GM21576 (cell line): ENCODE results near the gene MSANTD2.

Experiments used
- ATAC-seq: cut with Tn5 transposase; IDR thresholded peaks from one replicate; pipeline ENCODE4 v1.9.1; 2021; ENCODE audit warnings: mild to moderate bottlenecking, moderate library complexity; ENCODE audit not compliant: unreplicated experiment

Gene MSANTD2

DNA sequence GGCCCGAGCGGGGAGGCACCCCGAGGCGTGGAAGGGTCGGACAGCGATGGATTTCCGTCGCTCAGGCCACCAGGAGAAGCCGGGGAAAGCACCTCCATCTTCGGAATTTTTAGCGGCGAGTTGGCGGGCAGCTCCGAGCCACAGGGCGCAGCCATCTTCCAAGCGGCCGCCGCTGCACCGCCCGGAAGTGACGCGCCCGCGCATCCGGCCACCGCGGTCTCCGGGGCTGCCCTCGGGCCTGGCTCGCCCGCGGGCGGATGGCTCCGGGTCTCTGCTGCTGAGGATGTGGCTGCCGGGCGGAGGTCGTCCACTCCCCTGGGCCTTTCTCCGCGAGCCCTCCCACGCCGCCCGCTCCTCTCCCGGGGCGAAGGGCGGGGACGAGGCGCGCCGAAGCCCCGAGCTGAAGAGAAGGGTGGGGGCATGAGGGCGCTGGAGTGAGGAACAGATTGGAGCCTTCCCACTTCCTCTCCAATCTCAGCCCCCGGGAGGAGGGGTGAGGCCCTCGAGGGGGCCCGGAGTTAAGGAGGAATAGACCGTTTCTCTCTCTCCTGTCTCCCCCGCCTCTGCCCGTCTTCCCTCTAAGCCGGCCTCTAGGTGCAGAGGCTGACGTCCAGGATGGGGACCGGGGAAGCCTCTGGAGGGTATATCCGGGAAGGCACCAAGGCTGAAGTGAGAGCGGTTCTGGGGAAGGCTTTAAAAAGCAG is at the start of gene MSANTD2:
Gene MSANTD2 (minus strand): TSS at position 181 of the 704 bp plus-strand sequence. CDS start 26 bp downstream, at position 155.
- ATAC-seq: peak; percentile 86

DNA sequence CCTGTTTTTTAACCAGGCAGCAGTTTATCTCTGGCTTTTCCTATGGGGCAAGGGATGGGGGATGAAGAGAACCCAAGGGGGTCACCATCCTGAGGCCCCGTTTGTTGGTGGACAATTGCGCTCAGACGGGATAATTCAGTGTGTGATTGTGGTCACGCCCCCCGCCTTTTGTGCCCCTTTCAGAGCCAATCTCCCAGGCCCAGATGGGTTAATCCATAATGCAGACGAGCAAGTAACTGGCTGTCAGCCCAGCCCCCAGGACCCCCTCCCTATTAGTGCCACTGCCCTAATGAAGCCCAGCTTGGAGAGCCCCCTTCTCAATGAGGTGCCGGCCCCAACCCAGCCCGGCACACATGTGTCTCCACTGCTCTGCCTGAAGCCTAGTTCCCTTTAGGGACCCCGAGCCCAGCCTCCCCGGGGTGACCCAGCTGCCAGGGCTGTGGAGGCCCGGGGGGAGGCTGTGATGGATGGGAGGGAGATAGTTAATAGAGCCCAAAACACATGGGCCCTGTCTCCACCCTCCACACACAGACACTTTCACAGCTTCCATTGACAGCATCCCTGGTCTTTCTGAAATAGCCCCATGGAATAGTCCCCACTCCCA is 46.0 kb upstream of the MSANTD2 start:
- no peak for ATAC-seq

DNA sequence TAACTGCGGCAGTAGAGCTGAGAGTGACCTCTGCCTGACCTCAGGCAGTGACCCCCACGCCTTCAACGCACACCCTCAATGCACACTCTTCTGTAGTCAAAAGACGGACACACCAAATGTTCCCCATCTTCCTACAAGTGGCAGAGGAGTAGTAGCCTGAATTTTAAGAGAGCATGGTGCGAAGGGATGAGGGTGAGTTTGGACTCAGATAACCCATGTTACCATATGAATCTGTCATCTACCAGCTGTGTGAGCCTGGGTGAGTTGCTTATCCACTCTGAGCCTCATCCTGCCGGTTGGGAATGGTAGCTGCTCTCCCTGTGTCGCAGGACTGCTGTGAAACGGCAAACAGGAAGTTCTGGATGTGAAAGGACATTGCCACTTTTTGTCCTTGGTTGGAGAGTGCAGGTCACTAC is 44.5 kb upstream of the MSANTD2 start:
- ATAC-seq: no peak

DNA sequence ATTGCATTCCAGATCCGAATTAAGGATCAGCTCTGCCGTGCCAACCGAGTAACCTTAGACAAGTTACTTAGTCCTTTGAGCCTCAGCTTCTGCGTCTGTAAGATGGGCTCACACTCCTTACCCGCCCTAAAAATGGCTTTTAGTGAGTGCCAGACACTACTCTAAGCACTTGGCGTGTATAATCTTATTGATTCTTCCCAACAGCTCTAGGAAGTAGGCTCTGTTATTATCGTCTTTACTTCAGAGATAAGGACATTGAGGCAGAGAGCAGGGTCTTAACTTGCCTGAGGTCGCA is 43.4 kb upstream of the MSANTD2 start:
- ATAC-seq: no peak

DNA sequence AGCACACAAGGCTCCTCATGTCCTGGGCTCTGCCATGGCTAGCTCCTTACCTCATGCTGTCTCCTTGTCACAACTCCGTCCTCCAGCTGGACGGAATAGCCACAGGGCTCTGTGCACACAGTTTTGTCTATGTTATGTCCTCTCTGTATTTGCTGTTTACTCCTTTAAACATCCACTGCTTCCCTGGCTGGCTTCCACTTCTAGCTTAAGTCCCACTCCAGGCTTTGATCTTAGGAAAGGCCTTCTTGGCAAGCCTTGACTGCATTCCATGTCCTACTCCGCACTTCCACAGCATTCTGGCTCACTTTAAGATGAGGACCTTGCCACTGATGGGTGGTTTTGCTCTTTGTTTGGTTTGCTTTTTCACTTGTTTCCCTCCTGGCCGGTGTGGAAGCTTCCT is 42.1 kb upstream of the MSANTD2 start:
- no peak for ATAC-seq

DNA sequence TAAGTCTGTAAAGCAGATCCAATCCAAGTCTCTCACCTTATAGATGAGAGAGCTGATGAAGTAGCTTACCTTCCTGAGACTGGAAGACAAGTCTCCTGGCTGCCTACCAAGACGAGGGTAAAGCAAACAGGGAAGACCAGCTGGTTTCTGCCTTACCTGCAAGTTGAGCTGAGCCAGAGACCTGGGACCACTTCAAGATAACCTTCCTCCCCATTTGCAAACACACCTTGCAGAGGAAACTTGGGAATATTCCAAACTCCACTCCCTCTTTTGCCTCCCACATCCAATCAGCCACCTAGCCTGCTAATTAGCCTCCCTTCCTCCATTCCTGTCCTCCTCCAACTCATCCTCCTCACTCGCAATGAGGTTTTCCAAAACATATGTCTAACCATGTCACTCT is 41.6 kb upstream of the MSANTD2 start:
- no peak for ATAC-seq

DNA sequence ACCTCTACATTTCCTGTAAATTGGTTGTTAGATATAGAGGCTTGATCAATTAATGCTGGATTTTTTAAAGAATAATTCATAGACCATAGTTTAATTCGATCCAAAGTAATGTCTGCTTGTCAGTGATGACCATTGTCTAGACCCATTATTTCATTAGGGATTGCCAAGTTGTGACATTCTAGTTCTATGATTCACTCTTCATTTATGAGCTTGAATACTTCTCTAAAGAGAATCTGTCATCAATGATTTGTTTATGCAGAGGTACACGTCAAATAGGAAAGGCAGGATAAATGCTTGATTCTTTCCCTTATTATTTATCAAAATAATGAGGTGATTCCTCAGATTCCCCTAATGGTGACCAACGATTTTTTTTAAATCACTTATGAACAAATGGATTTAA is 41.0 kb upstream of the MSANTD2 start:
- no peak for ATAC-seq

DNA sequence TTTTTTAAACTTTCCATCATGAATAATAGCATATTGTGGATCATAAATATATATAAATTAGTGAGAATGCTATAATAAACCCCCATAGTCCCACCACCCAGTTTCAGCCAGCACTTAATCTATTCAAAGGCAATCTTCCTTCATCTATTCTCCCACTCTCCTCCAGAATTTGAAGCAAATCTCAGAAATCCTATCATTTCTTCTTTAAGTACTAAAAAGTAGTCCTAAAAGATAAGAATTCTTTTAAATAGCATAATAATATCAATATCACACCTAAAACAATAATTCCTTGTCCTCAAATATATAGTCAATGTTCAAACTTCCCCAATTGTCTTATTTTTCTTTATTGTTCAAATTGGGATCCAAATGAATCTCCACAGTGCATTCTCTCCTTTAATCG is 40.5 kb upstream of the MSANTD2 start:
- ATAC-seq: no peak

DNA sequence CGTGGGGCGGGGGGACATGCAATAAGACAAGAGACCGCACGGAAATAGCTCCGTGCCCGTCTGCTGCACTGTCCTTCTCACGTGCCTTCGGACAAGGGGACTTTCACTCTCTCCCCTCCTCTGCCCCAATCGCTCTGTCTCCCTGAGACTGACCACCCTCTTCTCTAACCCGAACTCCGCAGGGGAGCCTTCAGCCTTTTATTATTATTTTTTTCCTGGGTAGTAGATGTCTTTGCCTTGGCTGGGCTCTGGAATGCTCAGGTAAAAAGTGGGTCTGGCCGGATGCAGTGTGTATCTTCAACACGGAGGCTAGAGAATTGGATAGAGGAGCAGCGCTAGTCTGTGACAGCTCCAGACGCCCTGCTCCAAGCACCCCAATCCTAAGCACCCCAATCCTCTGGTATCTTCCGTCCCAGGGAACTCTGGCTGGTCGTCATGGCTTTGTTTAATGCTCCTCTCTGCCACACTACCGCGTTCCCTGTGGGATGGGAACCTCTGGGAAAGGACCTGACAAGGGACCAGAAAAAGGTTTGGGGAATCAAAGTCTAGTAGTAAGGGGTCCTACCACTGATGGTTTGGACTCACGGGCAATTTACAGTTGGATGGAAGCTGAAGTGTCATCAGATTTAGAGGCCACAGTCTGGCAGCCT is 39.9 kb upstream of the MSANTD2 start:
- no peak for ATAC-seq

DNA sequence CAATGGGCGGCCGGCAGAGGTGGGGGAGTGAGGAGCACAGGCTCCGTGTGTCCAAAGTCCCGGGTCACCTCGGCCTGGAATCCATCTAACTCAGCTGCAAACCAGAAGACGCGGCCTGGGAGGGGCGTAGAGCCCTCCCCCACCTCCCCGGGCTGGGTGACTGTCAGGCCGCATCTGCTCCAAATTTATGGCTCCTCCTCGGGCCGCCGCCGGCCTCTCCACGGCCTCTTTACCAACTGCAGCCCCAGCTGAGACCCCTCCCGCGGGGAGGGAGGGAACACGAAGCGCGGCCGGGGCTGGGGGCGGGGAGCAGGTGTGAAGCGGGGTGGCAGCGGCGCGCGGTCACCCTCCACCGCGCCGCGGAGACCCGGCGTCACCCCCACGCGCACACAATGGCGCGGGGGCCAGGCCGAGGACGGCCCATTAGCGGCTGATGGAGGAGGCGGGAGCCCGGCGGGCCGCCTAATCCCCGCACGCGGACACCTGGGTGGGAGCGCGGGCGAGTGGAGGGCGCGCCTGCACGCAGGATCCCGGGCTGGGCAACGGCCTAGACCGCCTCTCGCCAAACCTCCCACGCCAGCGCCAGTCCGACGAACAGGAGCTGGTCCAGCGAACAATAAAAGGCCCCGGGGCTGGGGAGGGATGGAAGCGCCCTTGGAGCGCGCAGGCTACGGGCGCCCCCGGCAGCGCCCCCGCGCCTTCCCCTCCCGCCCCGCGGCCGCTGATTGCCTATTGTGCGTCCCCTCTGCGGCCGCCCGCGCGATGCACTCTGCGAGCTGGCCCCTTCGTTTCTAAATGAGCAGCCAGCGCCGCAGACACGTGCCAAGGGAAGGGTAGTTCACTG is 39.1 kb upstream of the MSANTD2 start:
- ATAC-seq: no peak

DNA sequence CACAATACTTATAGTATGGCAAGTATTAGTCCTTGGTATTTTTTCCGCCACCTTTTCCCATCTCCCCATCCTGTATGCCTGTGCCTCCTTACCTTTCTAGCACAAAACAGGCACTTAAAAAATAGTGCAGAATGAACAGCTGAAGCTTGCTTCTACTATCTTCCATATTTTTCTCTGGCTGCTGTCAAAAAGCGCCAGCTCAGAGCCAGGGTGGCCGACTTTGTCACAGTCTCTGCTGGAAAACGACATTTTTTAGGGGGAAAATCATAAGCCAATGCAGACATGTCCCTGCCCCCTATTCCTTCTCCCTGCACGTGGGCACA is 38.6 kb upstream of the MSANTD2 start:
- ATAC-seq: no peak

DNA sequence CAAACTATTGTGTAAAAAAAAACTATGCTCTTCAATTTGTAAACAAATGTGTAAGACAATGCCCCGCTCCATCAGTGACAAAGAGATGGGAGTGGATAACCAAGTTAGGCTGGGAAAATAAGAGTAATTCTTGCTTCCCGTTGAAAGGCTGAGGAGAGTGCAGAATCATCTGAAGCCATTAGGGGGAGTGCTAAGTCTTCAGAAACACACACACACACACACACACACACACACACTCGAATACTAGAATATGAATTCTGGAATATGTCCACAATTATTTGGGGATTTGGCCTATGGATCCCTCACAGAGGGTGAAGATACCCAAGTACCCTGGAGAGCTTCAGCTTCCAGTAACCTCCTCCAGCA is 37.3 kb upstream of the MSANTD2 start:
- peak; percentile 43 for ATAC-seq

DNA sequence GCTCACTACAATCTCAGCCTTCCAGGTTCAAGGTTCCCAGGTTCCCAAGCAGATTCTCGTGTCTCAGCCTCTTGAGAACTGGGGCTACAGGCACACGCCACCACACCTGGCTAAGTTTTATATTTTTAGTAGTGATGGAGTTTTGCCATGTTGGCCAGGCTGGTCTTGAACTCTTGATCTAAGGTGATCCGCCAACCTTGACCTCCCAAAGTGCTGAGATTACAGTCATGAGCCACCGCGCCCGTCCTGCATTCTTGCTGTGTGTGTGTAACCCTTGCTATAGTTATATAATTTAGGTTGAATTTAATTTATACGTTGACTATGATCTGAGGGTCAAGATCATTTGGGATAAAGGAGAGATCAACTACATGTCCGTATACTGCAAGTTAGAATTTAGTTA is 35.7 kb upstream of the MSANTD2 start:
- no peak for ATAC-seq

DNA sequence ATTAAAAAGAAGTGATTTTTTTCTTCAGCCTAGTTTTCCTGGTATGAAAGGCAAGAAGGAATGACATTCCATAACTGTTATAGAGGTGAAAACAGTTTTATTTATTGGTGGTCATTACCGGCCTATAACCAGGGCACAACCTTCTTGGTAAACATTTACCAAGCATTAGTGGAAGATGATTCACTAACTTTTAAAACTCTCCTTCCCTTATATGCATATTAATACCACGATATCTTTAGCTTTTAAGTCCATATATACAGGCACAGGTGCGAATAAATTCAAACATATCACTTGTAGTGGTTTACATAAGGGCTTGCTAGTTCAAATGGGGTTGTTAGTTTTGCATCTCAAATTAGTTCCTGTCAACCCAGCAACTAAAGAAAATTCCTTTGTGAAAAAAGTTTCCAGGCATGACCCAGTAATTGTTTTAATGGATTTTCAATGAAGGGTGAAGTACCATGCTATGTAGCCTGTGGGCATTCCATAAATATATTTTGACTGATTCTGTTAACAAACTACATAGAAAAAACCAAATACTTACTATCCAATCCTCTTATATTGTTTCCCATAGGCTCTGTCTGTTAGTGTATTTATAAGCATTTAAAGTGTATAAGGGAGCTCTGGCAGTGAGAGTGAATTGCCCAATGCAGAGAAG is 34.4 kb upstream of the MSANTD2 start:
- no peak for ATAC-seq

DNA sequence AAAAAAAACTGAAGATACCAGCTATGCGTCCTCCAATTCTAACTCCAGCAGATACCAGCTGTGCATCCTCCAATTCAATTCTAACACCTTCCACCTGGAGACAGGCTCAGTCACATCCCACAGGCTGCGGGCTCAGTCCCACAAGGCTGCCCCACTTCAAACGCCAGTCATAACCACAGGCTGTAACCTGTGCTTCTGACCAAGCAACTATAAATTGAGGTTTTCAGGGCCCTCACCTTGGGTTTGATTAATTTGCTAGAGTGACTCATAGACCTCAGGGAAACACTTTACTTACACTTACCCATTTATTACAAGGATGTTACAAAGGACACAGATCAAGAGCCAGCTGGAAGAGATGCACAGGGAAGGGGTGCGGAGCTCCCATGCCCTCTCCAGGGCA is 32.4 kb upstream of the MSANTD2 start:
- no peak for ATAC-seq

DNA sequence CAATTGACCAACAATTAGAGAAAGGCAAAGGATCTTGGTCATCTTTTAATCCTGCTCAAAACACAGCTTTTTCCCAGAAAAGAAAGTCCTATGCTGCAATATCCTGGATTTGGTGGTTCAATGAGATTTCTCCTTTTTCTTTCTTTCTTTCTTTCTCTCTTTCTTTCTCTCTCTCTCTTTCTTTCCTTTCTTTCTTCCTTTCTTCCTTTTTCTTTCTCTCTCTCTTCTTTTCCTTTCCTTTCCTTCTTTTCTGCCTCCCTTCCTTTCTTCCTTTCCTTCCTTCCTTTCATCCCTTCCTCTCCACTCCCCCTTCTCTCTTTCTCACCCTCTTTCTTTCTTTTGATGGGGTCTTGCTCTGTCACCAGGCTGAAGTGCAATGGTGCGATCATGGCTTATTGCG is 31.7 kb upstream of the MSANTD2 start:
- ATAC-seq: no peak

DNA sequence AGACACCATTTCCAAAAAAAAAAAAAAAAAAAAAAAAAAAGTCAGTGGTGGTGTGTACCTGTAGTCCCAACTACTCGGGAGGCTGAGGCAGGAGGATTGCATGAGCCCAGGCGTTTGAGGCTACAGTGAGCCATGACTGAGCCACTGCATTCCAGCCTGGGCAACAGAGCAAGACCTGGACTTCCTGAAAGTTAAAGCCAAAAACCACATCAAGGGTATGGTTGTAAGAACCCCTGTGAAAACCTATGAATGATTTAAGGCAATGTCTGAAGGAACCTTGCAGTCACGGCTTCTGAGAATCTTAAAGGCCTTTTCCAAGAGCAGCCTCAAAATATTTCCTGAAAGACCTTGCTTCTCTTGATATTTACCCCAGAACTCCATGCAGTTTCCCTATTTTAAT is 30.5 kb upstream of the MSANTD2 start:
- no peak for ATAC-seq

DNA sequence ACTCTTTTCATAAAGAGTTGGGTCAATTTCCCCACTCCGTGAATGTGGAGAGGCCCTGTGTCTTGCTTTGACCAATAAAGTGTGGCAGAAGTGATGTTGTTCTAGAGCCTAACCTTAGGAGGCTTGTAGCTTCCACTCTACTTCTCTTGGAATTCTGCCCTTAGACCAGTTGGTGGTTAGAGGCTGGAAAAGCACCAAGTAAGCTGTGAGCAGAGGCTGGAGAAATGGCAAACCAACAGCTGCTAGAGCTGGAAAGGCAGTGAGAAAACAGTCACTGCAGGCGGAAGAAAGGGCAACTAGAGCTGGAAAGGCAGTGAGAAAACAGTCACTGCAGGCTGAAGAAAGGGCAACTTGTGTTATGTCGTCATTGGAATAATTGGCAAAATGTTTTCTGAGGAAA is 29.8 kb upstream of the MSANTD2 start:
- no peak for ATAC-seq

DNA sequence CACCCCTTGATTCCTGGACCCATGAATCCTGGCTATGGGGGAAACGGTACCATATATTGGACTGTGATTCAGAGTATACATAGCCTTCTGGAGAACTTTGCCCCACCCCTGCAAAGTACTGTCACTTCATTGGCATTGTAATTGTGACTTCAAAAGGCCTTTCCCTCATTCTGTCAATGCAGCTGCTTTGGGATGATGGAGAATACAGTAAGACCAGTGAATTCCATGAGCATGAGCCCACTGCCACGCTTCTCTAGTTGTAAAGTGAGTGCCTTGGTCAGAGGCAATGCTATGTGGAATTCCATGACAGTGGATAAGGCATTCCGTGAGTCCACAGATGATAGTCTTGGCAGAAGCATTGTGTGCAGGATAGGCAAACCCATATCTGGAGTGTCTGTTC is 25.7 kb upstream of the MSANTD2 start:
- ATAC-seq: no peak

DNA sequence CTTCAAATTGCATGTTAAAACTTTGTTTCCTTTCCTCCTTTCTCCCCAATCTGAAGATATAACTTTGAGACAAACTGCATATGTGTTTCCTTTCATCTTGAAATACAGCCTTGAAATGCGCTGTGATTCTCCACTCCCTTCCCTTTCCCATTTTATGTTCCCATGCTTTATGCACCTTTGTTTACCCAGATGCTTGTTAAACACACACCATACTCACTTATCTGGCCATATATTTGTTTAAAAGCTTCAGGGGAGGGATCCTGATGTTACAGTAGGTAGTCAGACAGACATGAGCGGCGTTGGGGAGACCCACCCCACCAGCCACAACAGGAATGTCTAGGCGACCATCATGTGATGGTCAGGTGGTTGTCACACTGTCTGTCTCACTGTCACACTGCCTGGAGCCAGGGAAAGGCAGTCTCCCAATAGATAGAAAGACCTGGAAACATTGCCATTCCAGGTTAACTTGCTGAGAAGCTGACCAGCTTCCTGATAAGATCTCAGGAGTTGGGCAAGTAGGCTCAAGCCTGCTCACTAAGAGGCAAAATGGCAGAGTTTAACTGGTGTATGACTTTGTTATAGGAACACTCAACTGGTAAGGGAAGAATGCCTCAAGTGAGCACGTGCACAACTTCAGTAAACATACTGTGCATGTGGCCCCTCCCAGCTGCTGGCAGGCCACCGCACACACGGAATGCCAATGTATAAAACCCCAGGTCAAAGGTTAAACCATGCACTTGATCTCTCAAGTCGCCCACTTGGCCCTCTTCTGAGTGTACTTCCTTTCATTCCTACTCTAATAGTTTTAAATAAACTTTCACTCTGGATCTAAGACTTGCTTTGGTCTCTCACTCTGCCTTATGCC is 23.5 kb upstream of the MSANTD2 start:
- ATAC-seq: no peak
